Lower leg skin (tissue), 3 donors: ENCODE measurements around the gene CMIP.

Experiments used
- POLR2A ChIP-seq, 2 donors: fragments of 450-650 bp; IDR thresholded peaks; one replicate each; pipeline ENCODE4 v1.6.1; 2016 to 2017; ENCODE audit warnings: antibody characterized with exemption in 2 of 2, mild to moderate bottlenecking in 1 of 2, moderate library complexity in 1 of 2
- TF ChIP-seq, protein P1 (sequence below), 3 donors: fragments of 450-650 bp; IDR thresholded peaks; one replicate each; pipeline ENCODE4 v1.5.1; 2016; ENCODE audit warnings: antibody characterized with exemption in 3 of 3, mild to moderate bottlenecking in 3 of 3, moderate library complexity in 2 of 3

DNA sequence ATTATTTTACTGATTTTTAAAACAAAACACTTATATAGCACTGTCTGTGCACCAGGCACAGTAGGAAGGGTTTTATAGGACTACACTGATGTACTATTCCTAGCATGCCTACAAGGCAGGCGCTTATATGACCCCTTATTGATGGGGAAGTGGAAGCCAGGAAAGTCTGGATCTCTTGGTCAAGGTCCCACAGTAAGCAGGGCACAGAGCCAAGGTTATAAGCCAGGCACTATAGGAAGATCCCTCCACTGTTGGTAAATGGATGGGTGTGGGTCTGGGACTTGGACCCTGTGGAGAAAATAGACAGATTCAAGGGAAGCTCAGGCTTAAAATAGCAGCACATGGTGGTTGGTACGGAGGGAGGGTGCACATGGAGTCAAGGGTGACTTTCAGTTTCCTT is 275.4 kb downstream of the CMIP start:
- TF ChIP-seq, protein P1, sequence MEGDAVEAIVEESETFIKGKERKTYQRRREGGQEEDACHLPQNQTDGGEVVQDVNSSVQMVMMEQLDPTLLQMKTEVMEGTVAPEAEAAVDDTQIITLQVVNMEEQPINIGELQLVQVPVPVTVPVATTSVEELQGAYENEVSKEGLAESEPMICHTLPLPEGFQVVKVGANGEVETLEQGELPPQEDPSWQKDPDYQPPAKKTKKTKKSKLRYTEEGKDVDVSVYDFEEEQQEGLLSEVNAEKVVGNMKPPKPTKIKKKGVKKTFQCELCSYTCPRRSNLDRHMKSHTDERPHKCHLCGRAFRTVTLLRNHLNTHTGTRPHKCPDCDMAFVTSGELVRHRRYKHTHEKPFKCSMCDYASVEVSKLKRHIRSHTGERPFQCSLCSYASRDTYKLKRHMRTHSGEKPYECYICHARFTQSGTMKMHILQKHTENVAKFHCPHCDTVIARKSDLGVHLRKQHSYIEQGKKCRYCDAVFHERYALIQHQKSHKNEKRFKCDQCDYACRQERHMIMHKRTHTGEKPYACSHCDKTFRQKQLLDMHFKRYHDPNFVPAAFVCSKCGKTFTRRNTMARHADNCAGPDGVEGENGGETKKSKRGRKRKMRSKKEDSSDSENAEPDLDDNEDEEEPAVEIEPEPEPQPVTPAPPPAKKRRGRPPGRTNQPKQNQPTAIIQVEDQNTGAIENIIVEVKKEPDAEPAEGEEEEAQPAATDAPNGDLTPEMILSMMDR (IDR thresholded peaks at IDR 0.05) = no peak
- no peak for TF ChIP-seq POLR2A (IDR thresholded peaks at IDR 0.05)
